22Rv1 (cell line): ENCODE measurements around the gene TAOK1.

Source experiments
- CTCF ChIP-seq: fragments of 450-650 bp; IDR thresholded peaks from 2 replicates; pipeline ENCODE4 v1.5.1; 2017; ENCODE audit warnings: mild to moderate bottlenecking
- ZFX ChIP-seq: fragments of 450-650 bp; IDR thresholded peaks from 2 replicates; pipeline ENCODE4 v1.6.1; 2017; ENCODE audit warnings: antibody characterized with exemption, borderline replicate concordance

GRCh38 chr17:29555840-29556239 is 165.7 kb downstream of the TAOK1 start:
- TF ChIP-seq CTCF, result no peak
- no peak for TF ChIP-seq ZFX
